Memory B cell (primary cell): ENCODE results near the gene NR1D2.

Experiments used
- ATAC-seq: fragments of 150-1000 bp; cut with Tn5 transposase; 2 replicates; pipeline ENCODE4 v1.10.0; 2021; ENCODE audit warnings: low read depth, mild to moderate bottlenecking, moderate library complexity
- DNase-seq, 2 donors: peaks; one replicate each; pipeline ENCODE4 v3.0.0; 2022; ENCODE audit warnings: low spot score in 2 of 2
- H3K27ac Mint-ChIP-seq: one replicate; pipeline ENCODE4 v1.8.0; 2022; ENCODE audit warnings: mild to moderate bottlenecking, moderate library complexity, mixed read lengths
- H3K27me3 Mint-ChIP-seq: one replicate; pipeline ENCODE4 v1.8.0; 2022; ENCODE audit warnings: mixed read lengths
- H3K36me3 Mint-ChIP-seq: one replicate; pipeline ENCODE4 v1.8.0; 2022; ENCODE audit warnings: mild to moderate bottlenecking, mixed read lengths
- H3K4me1 Mint-ChIP-seq: one replicate; pipeline ENCODE4 v1.8.0; 2022; ENCODE audit warnings: mixed read lengths
- H3K4me3 Mint-ChIP-seq: one replicate; pipeline ENCODE4 v1.8.0; 2022; ENCODE audit warnings: mild to moderate bottlenecking, moderate library complexity, mixed read lengths
- H3K9me3 Mint-ChIP-seq: one replicate; pipeline ENCODE4 v1.8.0; 2022; ENCODE audit warnings: mixed read lengths

The NR1D2 gene

GRCh38 chr3:23961913-23962312, 16.8 kb downstream of the NR1D2 start:
- no peaks in the 10 kb centered on the region for H3K27me3 Mint-ChIP-seq
- H3K4me3 Mint-ChIP-seq, result no peak overlapping the region
- DNase-seq, result no peak
- peaks cover 37% of the 10 kb centered on the region for H3K36me3 Mint-ChIP-seq
- H3K4me1 Mint-ChIP-seq, result peaks cover 3% of the 10 kb centered on the region
- ATAC-seq, result no peak
- H3K27ac Mint-ChIP-seq, result no peak overlapping the region
- H3K9me3 Mint-ChIP-seq, result no peaks in the 10 kb centered on the region

DNA sequence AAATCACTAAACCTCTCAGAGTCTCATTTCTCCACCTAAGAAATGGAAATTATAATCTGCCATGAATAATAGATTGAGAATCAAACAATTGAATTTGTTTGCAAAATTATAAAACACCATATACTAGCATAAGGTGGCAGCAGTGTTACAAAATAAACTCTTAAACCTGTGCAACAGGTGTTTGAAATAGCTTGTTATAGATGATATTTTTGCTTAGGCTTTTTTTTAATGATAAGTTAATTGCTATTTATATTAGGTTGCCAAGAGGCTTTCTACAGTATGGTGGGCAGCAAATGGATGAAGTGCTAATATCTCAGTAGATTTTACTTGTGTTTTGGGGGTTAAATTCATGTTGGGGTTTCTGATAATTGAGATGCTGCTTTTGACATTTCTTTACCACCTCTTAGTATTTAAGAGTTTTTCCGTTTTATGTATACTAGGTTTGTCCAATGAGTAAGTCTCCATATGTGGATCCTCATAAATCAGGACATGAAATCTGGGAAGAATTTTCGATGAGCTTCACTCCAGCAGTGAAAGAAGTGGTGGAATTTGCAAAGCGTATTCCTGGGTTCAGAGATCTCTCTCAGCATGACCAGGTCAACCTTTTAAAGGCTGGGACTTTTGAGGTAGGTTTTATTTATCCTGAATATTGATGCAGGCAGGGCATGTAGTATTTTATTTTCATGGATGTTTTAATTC, 19.6 kb downstream of the NR1D2 start:
- no peak overlapping the region for H3K27ac Mint-ChIP-seq
- H3K4me3 Mint-ChIP-seq, result no peak overlapping the region
- no peaks in the 10 kb centered on the region for H3K27me3 Mint-ChIP-seq
- no peaks in the 10 kb centered on the region for H3K4me1 Mint-ChIP-seq
- no peak for ATAC-seq
- no peak for DNase-seq
- peaks cover 40% of the 10 kb centered on the region for H3K36me3 Mint-ChIP-seq
- no peaks in the 10 kb centered on the region for H3K9me3 Mint-ChIP-seq

- H3K9me3 Mint-ChIP-seq, result no peaks in the 10 kb centered on the region
- DNase-seq (no peak), ATAC-seq (no peak)
- peaks cover 43% of the 10 kb centered on the region for H3K36me3 Mint-ChIP-seq
- no peak overlapping the region for H3K27ac Mint-ChIP-seq
- no peaks in the 10 kb centered on the region for H3K27me3 Mint-ChIP-seq
- H3K4me3 Mint-ChIP-seq, result no peak overlapping the region
- H3K4me1 Mint-ChIP-seq, result no peaks in the 10 kb centered on the region
These were observed 21.2 kb downstream of the NR1D2 start for GRCh38 chr3:23966328-23966727.

GRCh38 chr3:23968463-23969184, 23.5 kb downstream of the NR1D2 start:
- H3K27ac Mint-ChIP-seq, result peak overlapping the region; percentile 60
- no peak for DNase-seq
- no peaks in the 10 kb centered on the region for H3K4me1 Mint-ChIP-seq
- H3K27me3 Mint-ChIP-seq, result no peaks in the 10 kb centered on the region
- H3K9me3 Mint-ChIP-seq, result no peaks in the 10 kb centered on the region
- peaks cover 37% of the 10 kb centered on the region for H3K36me3 Mint-ChIP-seq
- no peak for ATAC-seq
- no peak overlapping the region for H3K4me3 Mint-ChIP-seq

DNA sequence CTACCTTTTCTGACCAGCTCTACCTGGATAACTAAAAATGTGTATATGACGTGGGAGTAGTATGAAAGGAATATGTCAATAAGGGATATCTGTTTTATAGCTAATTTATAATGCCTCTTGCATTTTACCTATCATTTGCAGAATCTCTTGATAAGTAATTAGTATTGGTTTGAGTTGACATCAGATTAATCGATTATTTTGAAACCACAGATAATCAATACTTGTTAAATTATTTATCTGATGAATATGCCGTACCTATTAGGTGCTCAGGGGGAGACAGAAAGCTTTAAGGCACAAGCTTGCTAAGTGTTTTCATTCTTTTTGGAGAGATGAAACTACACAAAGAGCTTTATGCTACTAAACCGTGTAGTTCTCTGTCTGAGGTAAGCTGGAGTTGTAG, 24.3 kb downstream of the NR1D2 start:
- H3K9me3 Mint-ChIP-seq, result no peaks in the 10 kb centered on the region
- ATAC-seq, result no peak
- no peaks in the 10 kb centered on the region for H3K27me3 Mint-ChIP-seq
- no peak overlapping the region for H3K27ac Mint-ChIP-seq
- DNase-seq, result no peak
- H3K36me3 Mint-ChIP-seq, result peaks cover 37% of the 10 kb centered on the region
- no peaks in the 10 kb centered on the region for H3K4me1 Mint-ChIP-seq
- H3K4me3 Mint-ChIP-seq, result no peak overlapping the region

GRCh38 chr3:23971684-23972083, 26.6 kb downstream of the NR1D2 start:
- no peak overlapping the region for H3K4me3 Mint-ChIP-seq
- no peak overlapping the region for H3K27ac Mint-ChIP-seq
- H3K9me3 Mint-ChIP-seq, result no peaks in the 10 kb centered on the region
- no peaks in the 10 kb centered on the region for H3K27me3 Mint-ChIP-seq
- H3K36me3 Mint-ChIP-seq, result peaks cover 32% of the 10 kb centered on the region
- no peak for DNase-seq
- no peak for ATAC-seq
- no peaks in the 10 kb centered on the region for H3K4me1 Mint-ChIP-seq

DNA sequence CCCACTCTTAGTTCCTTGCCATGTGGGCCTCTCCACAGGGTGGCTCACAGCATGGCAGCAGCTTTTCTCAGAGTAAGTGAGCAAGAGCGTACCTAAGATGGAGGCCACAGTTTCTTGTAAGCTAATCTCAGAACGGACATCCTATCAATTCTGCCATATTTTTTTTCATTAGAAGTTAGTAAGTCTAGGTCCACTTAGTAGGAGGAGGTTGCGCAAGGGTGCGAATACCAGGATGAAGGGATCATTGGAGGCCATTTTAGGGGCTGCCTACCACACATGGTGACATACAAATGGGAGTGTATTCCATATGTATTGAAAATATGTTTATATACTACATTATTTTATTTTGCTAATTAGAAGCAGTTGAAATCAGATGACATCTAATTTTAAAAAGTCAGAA, 31.5 kb downstream of the NR1D2 start:
- no peak overlapping the region for H3K4me3 Mint-ChIP-seq
- H3K4me1 Mint-ChIP-seq, result no peaks in the 10 kb centered on the region
- peaks cover 25% of the 10 kb centered on the region for H3K36me3 Mint-ChIP-seq
- no peaks in the 10 kb centered on the region for H3K9me3 Mint-ChIP-seq
- no peak overlapping the region for H3K27ac Mint-ChIP-seq
- DNase-seq (no peak), ATAC-seq (no peak)
- no peaks in the 10 kb centered on the region for H3K27me3 Mint-ChIP-seq

GRCh38 chr3:23979569-23979968, 34.5 kb downstream of the NR1D2 start:
- H3K9me3 Mint-ChIP-seq, result no peaks in the 10 kb centered on the region
- peaks cover 16% of the 10 kb centered on the region for H3K36me3 Mint-ChIP-seq
- no peaks in the 10 kb centered on the region for H3K4me1 Mint-ChIP-seq
- H3K4me3 Mint-ChIP-seq, result no peak overlapping the region
- DNase-seq (no peak), ATAC-seq (no peak)
- no peaks in the 10 kb centered on the region for H3K27me3 Mint-ChIP-seq
- no peak overlapping the region for H3K27ac Mint-ChIP-seq

GRCh38 chr3:23981136-23981535, 36.0 kb downstream of the NR1D2 start:
- Mint-ChIP-seq H3K27me3 (no peaks in the 10 kb centered on the region), H3K36me3 (peaks cover 11% of the 10 kb centered on the region), H3K27ac (no peak overlapping the region), H3K4me3 (no peak overlapping the region), H3K4me1 (no peaks in the 10 kb centered on the region), H3K9me3 (peaks cover 3% of the 10 kb centered on the region)
- DNase-seq (no peak), ATAC-seq (no peak)

DNA sequence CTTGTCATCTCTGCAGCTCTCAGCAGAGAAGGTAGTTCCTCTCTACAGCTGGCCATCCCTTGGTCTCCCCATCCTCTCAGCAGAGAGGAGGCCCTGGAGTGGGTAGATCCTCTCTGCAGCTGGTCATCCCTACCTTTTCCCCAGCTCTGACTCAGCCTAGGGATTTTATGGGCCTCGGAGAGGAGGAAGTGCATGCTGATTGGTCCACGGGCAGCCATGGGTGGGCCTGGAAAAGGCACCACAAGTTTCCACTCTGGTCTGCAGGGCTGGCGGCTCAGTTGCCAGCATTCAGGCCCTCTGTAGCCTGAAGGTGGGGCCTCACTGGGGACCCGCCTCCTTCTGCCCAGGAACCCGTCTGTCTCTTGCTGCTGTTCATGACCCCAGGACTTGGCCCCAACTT, 36.9 kb downstream of the NR1D2 start:
- no peak for DNase-seq
- Mint-ChIP-seq H3K4me3 (no peak overlapping the region), H3K27me3 (no peaks in the 10 kb centered on the region), H3K36me3 (peaks cover 6% of the 10 kb centered on the region), H3K27ac (no peak overlapping the region), H3K4me1 (no peaks in the 10 kb centered on the region), H3K9me3 (peaks cover 3% of the 10 kb centered on the region)
- no peak for ATAC-seq

DNA sequence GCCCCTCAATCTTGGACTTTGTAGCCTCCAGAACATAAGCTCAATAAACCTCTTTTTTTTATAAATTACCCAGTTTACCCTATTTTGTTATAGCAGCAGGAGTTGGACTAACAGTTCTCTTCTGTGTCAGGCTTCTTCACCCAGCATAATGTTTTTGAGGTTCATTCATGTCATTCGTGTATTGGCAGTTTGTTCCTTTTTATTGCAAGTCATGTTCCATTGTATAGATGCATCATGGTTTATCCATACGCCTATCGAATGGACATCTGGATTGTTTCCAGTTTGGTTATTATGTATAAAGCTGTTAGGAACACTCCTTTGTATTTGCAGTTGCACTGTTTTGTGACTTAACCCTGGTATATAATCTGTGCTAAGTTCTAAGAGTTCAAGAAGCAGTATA, 39.8 kb downstream of the NR1D2 start:
- Mint-ChIP-seq H3K9me3 (peaks cover 4% of the 10 kb centered on the region), H3K27me3 (no peaks in the 10 kb centered on the region), H3K27ac (no peak overlapping the region), H3K36me3 (peaks cover 4% of the 10 kb centered on the region), H3K4me3 (no peak overlapping the region), H3K4me1 (peaks cover 2% of the 10 kb centered on the region)
- ATAC-seq (no peak), DNase-seq (no peak)

DNA sequence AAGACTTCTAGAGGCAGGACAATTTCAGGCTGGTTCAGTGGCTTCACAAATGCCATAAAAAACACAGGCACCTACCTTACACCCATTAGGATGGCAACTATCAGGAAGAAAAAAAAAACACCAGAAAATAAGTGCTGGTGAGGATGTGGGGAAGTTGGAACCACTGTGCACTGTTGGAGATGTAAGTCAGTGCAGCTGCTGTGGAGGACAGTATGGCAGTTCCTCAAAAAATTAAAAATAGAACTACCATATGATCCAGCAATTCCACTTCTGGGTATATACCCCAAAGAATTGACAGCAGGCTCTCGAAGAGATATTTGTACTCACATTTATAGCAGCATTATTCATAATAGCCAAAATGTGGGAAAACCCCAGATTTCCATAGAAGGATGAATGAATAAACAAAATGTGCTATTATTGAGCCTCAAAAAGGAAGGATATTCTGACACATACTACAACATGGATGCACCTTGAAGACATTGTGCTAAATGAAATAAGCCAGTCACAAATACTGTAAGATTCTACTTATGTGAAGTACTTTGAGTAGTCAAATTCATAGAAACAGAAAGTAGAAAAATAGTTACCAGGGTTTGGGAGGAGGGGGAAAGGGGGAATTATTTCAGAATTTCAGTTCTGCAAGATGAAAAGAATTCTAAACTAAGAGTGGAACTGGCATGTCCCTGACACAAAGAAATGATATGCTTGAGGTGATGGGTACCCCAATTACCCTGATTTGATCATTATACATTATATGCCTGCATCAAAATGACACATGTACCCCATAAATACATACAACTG, 40.9 kb downstream of the NR1D2 start:
- Mint-ChIP-seq H3K27me3 (no peaks in the 10 kb centered on the region), H3K27ac (no peak overlapping the region), H3K36me3 (peaks cover 2% of the 10 kb centered on the region), H3K4me1 (peaks cover 2% of the 10 kb centered on the region), H3K9me3 (peaks cover 4% of the 10 kb centered on the region), H3K4me3 (no peak overlapping the region)
- ATAC-seq, result no peak
- DNase-seq, result no peak

DNA sequence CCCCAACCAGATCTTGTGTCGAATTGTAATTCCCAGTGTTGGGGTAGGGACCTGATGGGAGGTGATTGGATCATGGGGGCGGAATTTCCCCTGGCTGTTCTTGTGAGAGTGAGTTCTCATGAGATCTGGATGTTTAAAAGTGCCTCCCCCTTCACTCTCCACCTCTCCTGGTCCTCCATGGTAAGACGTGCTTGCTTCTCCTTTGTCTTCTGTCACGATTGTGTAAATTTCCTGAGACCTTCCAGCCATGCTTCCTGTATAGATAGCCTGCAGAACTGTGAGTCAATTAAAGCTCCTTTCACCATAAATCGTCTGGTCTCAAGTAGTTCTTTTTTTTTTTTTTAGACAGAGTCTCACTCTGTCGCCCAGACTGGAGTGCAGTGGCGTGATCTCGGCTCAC, 42.3 kb downstream of the NR1D2 start:
- Mint-ChIP-seq H3K9me3 (peaks cover 4% of the 10 kb centered on the region), H3K36me3 (peaks cover 2% of the 10 kb centered on the region), H3K4me1 (peaks cover 5% of the 10 kb centered on the region), H3K27ac (no peak overlapping the region), H3K4me3 (no peak overlapping the region), H3K27me3 (no peaks in the 10 kb centered on the region)
- no peak for ATAC-seq
- no peak for DNase-seq

GRCh38 chr3:23991306-23991682, 46.2 kb downstream of the NR1D2 start:
- DNase-seq, result no peak
- Mint-ChIP-seq H3K27me3 (no peaks in the 10 kb centered on the region), H3K27ac (no peak overlapping the region), H3K4me3 (no peak overlapping the region), H3K36me3 (peaks cover 2% of the 10 kb centered on the region), H3K4me1 (peaks cover 5% of the 10 kb centered on the region), H3K9me3 (peaks cover 2% of the 10 kb centered on the region)
- ATAC-seq, result no peak
